Measurements from ENCODE around the gene BRF1.

BRF1 gene

DNA sequence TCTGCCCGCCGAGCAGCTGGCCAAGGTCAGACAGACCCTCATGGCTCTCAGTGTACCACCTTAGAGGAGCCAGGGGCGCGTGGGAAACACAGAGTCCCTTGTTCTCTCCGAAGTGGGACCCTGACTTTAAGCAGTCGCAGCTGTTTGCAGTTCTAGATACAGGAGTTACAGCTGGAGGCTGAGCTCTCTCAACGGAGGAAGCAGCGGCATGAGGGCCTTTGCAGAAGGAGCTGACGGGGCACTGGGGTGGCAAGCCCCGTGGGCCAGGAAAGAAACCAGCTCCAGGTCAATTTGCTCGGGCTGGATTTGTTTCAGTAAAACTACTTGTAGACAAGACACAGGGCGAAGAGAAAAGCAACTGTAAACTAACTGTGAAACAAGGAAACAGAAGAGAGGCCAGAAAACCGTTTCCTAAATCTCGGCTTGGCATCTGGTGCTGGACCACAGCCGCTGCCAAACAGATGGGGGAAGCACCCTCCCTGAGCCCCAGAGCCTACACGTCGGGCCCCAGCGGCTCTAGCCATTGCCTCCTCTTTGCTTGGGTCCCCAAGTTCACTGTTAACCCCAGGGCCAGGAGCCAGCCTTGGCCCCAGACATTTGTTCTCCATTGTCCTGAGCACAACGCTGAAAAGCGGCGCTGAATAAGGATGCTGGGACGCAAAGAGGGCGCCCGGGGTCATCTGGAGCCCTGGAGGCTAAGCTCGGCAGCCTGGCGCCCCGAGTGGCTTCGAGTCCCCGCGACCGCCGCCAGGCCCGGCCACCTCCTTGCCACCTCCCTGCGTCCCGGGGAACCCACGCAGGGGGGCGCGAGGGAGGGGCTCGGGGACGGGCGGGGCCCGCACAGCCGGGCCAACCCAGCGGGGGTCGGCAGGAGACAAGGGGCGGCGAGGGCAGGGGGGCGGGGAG lies 12.8 kb upstream of the BRF1 start:
- Histone ChIP-seq H3K36me3 (no peaks in the 10 kb centered on the region), H3K4me3 (ENCODE audit: low read depth, low read length) (peak overlapping the region; percentile 44), H3K27me3 (no peaks in the 10 kb centered on the region), H3K9me3 (no peaks in the 10 kb centered on the region), H3K4me1 (peaks cover 5% of the 10 kb centered on the region; the same call in 1 of the 2 replicates)
- TF ChIP-seq, protein P1, sequence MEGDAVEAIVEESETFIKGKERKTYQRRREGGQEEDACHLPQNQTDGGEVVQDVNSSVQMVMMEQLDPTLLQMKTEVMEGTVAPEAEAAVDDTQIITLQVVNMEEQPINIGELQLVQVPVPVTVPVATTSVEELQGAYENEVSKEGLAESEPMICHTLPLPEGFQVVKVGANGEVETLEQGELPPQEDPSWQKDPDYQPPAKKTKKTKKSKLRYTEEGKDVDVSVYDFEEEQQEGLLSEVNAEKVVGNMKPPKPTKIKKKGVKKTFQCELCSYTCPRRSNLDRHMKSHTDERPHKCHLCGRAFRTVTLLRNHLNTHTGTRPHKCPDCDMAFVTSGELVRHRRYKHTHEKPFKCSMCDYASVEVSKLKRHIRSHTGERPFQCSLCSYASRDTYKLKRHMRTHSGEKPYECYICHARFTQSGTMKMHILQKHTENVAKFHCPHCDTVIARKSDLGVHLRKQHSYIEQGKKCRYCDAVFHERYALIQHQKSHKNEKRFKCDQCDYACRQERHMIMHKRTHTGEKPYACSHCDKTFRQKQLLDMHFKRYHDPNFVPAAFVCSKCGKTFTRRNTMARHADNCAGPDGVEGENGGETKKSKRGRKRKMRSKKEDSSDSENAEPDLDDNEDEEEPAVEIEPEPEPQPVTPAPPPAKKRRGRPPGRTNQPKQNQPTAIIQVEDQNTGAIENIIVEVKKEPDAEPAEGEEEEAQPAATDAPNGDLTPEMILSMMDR (IDR thresholded peaks at IDR 0.05; ENCODE audit: low read depth, low read length) = no peak
- no peak for DNase-seq

DNA sequence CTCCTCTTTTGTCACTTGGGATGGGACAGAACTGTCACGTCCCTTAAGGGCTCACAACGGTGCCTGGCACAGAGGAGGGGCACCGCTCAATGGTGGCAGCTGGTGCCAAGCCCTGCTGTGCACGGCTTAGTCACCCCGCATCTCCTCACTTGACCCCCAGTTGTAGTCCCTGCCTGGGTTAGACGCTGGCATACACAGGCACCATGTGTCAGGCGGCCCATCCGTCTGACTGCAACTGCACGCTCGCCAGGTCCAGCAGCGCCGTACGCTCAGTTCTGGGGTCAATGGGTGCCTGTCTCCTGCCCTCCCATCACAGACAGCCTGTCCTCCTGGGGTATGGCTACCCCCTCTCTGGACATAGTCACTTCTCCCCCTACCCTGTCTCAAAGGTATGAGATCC lies 12.2 kb upstream of the BRF1 start:
- no peaks in the 10 kb centered on the region for H3K27me3 ChIP-seq
- DNase-seq = no peak

DNA sequence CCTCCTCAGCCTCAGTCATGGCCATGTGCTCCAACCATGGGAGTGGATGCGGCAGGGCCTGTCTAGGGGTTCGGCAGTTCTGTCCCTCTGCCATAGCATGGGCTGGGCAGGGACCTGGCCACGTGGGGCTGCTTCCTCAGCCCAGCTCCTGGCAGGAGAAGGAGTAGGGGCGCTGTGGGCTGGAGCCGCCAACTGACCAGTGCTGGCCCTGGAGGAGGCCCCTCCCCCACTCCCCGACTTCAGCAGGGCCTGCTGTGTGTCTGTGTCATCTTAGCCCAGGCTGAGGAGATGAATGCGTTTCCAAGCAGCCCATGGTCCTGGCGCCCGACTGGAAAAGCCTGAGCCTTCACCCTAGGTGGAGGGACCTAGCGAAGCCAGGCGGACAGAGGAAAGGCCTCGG lies 11.0 kb upstream of the BRF1 start:
- H3K36me3 ChIP-seq = no peaks in the 10 kb centered on the region
- DNase-seq = no peak
- TF ChIP-seq, protein P1 (IDR thresholded peaks at IDR 0.05; ENCODE audit: low read depth, low read length) = no peak
- H3K9me3 ChIP-seq = no peaks in the 10 kb centered on the region; the same call in 1 of the 2 replicates
- H3K4me1 ChIP-seq = peaks cover 5% of the 10 kb centered on the region; the same call in 1 of the 2 replicates
- no peak overlapping the region for H3K4me3 ChIP-seq (ENCODE audit: low read depth, low read length)
- no peaks in the 10 kb centered on the region for H3K27me3 ChIP-seq

More for the DNA sequence above, 12.2 kb upstream of the BRF1 start:
- Histone ChIP-seq H3K9me3 (no peaks in the 10 kb centered on the region), H3K36me3 (no peaks in the 10 kb centered on the region), H3K4me1 (peaks cover 5% of the 10 kb centered on the region; the same call in 1 of the 2 replicates), H3K4me3 (ENCODE audit: low read depth, low read length) (no peak overlapping the region)
- TF ChIP-seq, protein P1 (IDR thresholded peaks at IDR 0.05; ENCODE audit: low read depth, low read length) = no peak

DNA sequence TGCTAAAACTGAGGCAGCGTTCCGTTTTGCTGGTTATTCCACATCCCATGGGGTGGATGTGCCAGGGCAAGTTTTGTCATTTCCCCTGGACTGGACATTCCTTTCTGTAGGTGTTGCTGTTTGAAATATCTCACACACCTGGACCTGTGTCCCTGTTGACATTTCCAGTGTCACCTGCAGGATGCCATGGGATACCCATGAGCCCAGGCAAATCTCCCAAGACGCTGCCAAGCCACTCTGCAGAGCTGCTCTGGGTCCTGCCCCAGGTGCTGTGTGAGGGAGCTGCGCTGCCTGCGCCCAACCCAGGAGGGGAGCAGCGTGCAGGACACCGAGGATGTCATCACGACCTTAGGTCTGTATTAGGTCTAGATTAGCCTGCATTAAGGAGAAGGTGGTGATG lies 8.6 kb upstream of the BRF1 start:
- Histone ChIP-seq H3K27me3 (no peaks in the 10 kb centered on the region), H3K4me1 (peaks cover 5% of the 10 kb centered on the region; the same call in 1 of the 2 replicates), H3K36me3 (no peaks in the 10 kb centered on the region), H3K9me3 (no peaks in the 10 kb centered on the region; the same call in 1 of the 2 replicates), H3K4me3 (ENCODE audit: low read depth, low read length) (no peak overlapping the region)
- no peak for DNase-seq
- TF ChIP-seq, protein P1 (IDR thresholded peaks at IDR 0.05; ENCODE audit: low read depth, low read length) = no peak

DNA sequence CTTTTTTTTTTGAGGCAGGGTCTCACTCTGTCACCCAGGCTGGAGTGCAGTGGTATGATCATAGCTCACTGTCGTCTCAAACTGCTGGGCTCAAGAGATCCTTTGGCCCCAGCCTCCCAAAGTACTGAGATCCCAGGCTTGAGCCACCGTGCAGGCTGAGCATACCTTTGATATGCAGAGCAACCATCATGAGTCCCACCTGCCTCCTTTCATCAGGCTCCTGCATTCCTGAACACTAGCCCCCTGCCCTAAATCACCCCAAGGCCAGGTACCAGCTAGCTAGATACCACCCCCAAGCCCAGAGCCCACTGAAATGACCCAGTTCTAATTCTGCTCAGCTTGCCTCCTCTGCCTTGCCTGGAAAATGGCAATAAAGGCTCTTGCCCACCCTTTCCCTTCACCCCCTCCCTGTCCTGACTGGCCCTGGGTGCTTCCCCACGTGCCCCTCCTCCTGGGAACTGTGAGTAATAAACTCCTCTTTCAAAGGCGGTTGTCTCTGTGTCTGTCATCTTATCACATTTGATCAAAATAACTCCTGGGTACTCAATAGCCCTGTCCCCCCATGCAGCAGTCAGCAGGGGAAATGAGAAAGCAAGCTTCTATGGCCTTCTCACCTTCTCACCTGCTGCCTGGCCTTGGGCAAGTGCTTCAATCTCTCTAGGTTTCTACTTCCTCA lies 6.4 kb upstream of the BRF1 start:
- Histone ChIP-seq H3K4me3 (ENCODE audit: low read depth, low read length) (no peak overlapping the region), H3K4me1 (no peaks in the 10 kb centered on the region), H3K9me3 (no peaks in the 10 kb centered on the region; the same call in 1 of the 2 replicates), H3K27me3 (no peaks in the 10 kb centered on the region), H3K36me3 (no peaks in the 10 kb centered on the region)
- TF ChIP-seq, protein P1 (IDR thresholded peaks at IDR 0.05; ENCODE audit: low read depth, low read length) = no peak
- DNase-seq = no peak
